ENCODE data around the gene MCM9.

DNA sequence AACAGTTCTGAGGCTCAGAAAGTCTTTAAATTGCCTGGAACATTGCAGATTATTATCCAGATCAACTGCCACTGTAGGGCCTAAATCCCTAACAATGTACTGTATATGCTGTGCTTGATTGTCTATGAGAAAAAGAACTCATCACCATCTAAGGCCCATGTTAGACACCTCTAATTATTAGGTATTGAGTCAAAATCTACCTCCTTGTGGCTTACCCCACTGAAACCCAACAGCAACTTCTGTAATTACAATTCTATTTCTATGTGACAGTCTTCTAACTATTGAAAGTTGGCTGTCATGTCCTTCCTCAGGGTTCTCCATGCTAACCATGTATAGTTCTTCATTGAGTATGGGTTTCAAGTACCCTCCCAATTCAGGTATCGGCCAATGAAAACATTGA lies 13.9 kb downstream of the MCM9 start:
- TF ChIP-seq CTCF (IDR thresholded peaks at IDR 0.05) (no peak), EZH2 (IDR thresholded peaks at IDR 0.05; ENCODE audit: borderline replicate concordance, insufficient read depth, low read depth, low read length, poor library complexity, severe bottlenecking) (no peak)
